NOMO-1 (cell line): ENCODE measurements around the gene RASGEF1C.
A peak's percentile ranks its signal among the peaks of the same experiment; 100 is the strongest.

ENCODE experiments used
- DNase-seq, 2 experiments: peaks; one replicate each; lab custom pipeline; 2025; ENCODE audit not compliant: unreplicated experiment in 2 of 2; lab: John Stamatoyannopoulos, UW

The RASGEF1C gene

GRCh38 chr5:180086816-180087399 is 122.1 kb downstream of the RASGEF1C start:
- no peak for DNase-seq

GRCh38 chr5:180085837-180086236 is 123.2 kb downstream of the RASGEF1C start:
- no peak for DNase-seq

GRCh38 chr5:180084638-180085561 is 124.1 kb downstream of the RASGEF1C start:
- peak; percentile 18 to 61 for DNase-seq

- no peak for DNase-seq
Measured at GRCh38 chr5:180083529-180084060, 125.4 kb downstream of the RASGEF1C start.

GRCh38 chr5:180082633-180083420 is 126.2 kb downstream of the RASGEF1C start:
- no peak for DNase-seq

- no peak for DNase-seq
Measured at GRCh38 chr5:180081481-180081880, 127.5 kb downstream of the RASGEF1C start.

GRCh38 chr5:180080486-180081280 is 128.3 kb downstream of the RASGEF1C start:
- no peak for DNase-seq

- DNase-seq = no peak
Measured at GRCh38 chr5:180079702-180080466, 129.1 kb downstream of the RASGEF1C start.

- DNase-seq = no peak
Measured at GRCh38 chr5:180078348-180078747, 130.7 kb downstream of the RASGEF1C start.

- DNase-seq = no peak
Measured at GRCh38 chr5:180077594-180078284, 131.3 kb downstream of the RASGEF1C start.

GRCh38 chr5:180075703-180076102 is 133.3 kb downstream of the RASGEF1C start:
- DNase-seq = no peak

GRCh38 chr5:180074462-180074861 is 134.5 kb downstream of the RASGEF1C start:
- DNase-seq = no peak

GRCh38 chr5:180072556-180072955 is 136.5 kb downstream of the RASGEF1C start:
- no peak for DNase-seq

- no peak for DNase-seq
Measured at GRCh38 chr5:180072256-180072548, 136.8 kb downstream of the RASGEF1C start.

GRCh38 chr5:180071531-180072255 is 137.3 kb downstream of the RASGEF1C start, which contains the start of gene RNF130:
Gene RNF130 (minus strand): TSS chr5:180071759. CDS start chr5:180071702, 57 bp downstream.
- DNase-seq = peak; percentile 86 to 93

GRCh38 chr5:180070756-180071530 is 138.1 kb downstream of the RASGEF1C start:
- peak; percentile 78 to 85 for DNase-seq

- DNase-seq = peak; percentile 88 to 98
Measured at GRCh38 chr5:180069589-180070247, 139.3 kb downstream of the RASGEF1C start.
